K562 (cell line): ENCODE results near the gene UBA52. TPM values are rescaled to one million over a fixed set of nuclear protein-coding genes. Genes with fewer than 3 reads are reported as not detected.

Experiments used
- AFF4 ChIP-seq: sonication (generic); formaldehyde crosslinking; IDR thresholded peaks from 2 replicates; pipeline ENCODE4 v1.8.0; 2023; ENCODE audit warnings: mild to moderate bottlenecking, missing genetic modification reagents
- BHLHE40 ChIP-seq: IDR thresholded peaks from 2 replicates; pipeline ENCODE4 v1.6.1; 2011; ENCODE audit warnings: low read length, improper control_type of control experiment
- CGGBP1 ChIP-seq: fragments of 250-450 bp; sonication (Bioruptor Pico); IDR thresholded peaks from 2 replicates; pipeline ENCODE4 v1.9.0; 2021; ENCODE audit warnings: mild to moderate bottlenecking
- DPF2 ChIP-seq: fragments of 450-650 bp; IDR thresholded peaks from 2 replicates; pipeline ENCODE4 v1.6.1; 2016
- EHMT2 ChIP-seq: fragments of 450-650 bp; IDR thresholded peaks from 2 replicates; pipeline ENCODE4 v1.6.1; 2018; ENCODE audit warnings: antibody characterized with exemption
- ETS2 ChIP-seq: IDR thresholded peaks from 2 replicates; pipeline ENCODE4 v1.6.1; 2016; ENCODE audit warnings: borderline replicate concordance, missing genetic modification characterization, mild to moderate bottlenecking, moderate library complexity, missing compliant biosample characterization; ENCODE audit not compliant: poor library complexity, severe bottlenecking
- GABPB1 ChIP-seq: sonication (generic); formaldehyde crosslinking; IDR thresholded peaks from 2 replicates; pipeline ENCODE4 v1.8.0; 2022; ENCODE audit warnings: mild to moderate bottlenecking, missing genetic modification reagents
- NBN ChIP-seq: fragments of 450-650 bp; IDR thresholded peaks from 2 replicates; pipeline ENCODE4 v1.6.1; 2016; ENCODE audit warnings: low read depth, mild to moderate bottlenecking
- SMARCC2 ChIP-seq: fragments of 450-650 bp; IDR thresholded peaks from 2 replicates; pipeline ENCODE4 v1.6.1; 2017; ENCODE audit warnings: antibody characterized with exemption, moderate library complexity, mild to moderate bottlenecking, low read depth
- polyA plus RNA-seq, 8 experiments: library from polyadenylated mRNA; depleted of rRNA in 4 of 8; stranded (reverse) in 5 of 8; unstranded in 3 of 8; fragments of >200 nt; fragmentation: Nextera tagmentation in 2 of 8; fragmentation: Illumina TruSeq in 1 of 8; extraction: Ambion mirVana in 2 of 8; extraction: Trizol in 1 of 8; gene quantifications; 2 replicates each; pipeline versions ENCODE4 v1.2.1 to v1.2.3, GENCODE V29; 2011 to 2014; ENCODE audit warnings: inconsistent platforms in 1 of 8, missing spikeins in 1 of 8
- total RNA-seq, 7 experiments: library from RNA; depleted of rRNA in 6 of 7; stranded (reverse); fragments of >200 nt in 6 of 7; fragmentation: Illumina TruSeq in 2 of 7; extraction: Trizol in 2 of 7; gene quantifications; 2 replicates each; pipeline versions ENCODE4 v1.2.1 to v1.2.3, GENCODE V29; 2011 to 2021; ENCODE audit warnings: low replicate concordance in 1 of 7
- TF ChIP-seq, protein P1 (sequence below): fragments of 250-450 bp; sonication (Bioruptor Pico); IDR thresholded peaks from 2 replicates; pipeline ENCODE4 v1.9.0; 2021; ENCODE audit warnings: mild to moderate bottlenecking, inconsistent platforms
- TF ChIP-seq, protein P2 (sequence below): sonication (generic); formaldehyde crosslinking; IDR thresholded peaks from 2 replicates; pipeline ENCODE4 v1.8.1; 2023; ENCODE audit warnings: mild to moderate bottlenecking, missing genetic modification reagents
- TF ChIP-seq, protein P3 (sequence below): sonication (generic); formaldehyde crosslinking; IDR thresholded peaks from 2 replicates; pipeline ENCODE4 v1.8.0; 2022; ENCODE audit warnings: mild to moderate bottlenecking, missing genetic modification reagents, borderline replicate concordance
- TF ChIP-seq, protein P4 (sequence below), 2 experiments: IDR thresholded peaks; 2 replicates each; pipeline ENCODE4 v1.6.1; 2011; ENCODE audit warnings: borderline replicate concordance in 1 of 2, control low read depth in 1 of 2, low read depth in 1 of 2, low read length in 1 of 2, mild to moderate bottlenecking in 1 of 2, mixed read lengths in 1 of 2, moderate library complexity in 1 of 2; ENCODE audit not compliant: insufficient read depth in 1 of 2, insufficient read length in 1 of 2, poor library complexity in 1 of 2, severe bottlenecking in 1 of 2; ENCODE audit errors: extremely low read depth in 1 of 2

Gene UBA52
- total and polyA plus RNA-seq, 9 of the 15 experiments (the other 6 are each of a cell fraction or from before 2014, with no cell fraction given) = 1,110 to 2,751 (median 1,733) TPM

DNA sequence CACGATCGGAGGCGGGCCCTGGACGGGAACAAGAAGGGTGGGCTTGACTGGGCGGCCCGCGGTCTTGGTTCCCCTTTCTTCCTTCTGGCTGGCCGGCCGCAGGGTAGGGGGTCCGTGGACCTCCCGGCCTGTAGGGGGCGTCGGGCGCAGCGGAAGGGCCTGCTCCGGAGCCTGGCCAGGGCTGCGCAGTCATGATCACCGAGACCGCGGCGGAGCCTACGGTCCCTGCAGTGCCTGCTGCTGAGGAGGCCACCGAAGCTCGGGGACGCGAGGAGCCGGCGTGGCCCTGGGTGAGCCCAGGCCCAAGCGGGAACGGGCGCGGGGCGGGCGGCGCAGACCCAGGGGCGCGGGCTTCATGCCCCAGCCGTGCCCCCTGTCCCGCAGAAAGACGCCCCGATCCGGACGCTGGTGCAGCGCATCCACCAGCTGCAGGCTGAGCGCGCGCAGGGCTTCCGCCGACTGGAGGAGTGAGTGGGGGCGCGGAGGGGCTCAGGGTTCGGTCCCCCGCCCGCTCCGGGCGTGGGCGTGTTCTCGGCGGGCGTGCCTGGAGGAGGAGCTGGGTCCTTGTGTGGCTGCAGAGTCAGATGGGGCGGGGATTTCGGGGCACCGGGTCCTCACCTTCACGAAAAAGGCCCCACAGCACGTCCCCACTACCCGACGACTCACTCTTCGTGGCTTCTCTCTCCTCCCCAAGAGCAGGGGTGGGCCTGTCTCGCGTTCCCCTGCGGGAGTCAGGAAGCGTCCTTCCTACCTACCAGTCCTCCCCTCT is 17.1 kb downstream of the UBA52 start, which contains the start of gene REX1BD (continued):
- TF ChIP-seq, protein P1, sequence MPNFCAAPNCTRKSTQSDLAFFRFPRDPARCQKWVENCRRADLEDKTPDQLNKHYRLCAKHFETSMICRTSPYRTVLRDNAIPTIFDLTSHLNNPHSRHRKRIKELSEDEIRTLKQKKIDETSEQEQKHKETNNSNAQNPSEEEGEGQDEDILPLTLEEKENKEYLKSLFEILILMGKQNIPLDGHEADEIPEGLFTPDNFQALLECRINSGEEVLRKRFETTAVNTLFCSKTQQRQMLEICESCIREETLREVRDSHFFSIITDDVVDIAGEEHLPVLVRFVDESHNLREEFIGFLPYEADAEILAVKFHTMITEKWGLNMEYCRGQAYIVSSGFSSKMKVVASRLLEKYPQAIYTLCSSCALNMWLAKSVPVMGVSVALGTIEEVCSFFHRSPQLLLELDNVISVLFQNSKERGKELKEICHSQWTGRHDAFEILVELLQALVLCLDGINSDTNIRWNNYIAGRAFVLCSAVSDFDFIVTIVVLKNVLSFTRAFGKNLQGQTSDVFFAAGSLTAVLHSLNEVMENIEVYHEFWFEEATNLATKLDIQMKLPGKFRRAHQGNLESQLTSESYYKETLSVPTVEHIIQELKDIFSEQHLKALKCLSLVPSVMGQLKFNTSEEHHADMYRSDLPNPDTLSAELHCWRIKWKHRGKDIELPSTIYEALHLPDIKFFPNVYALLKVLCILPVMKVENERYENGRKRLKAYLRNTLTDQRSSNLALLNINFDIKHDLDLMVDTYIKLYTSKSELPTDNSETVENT (CRISPR knock-in tag) = peak; percentile 99
- TF ChIP-seq BHLHE40 (no peak; the same call in 1 of the 2 replicates), EHMT2 (0 out of 2 replicates have a peak, but pooled peaks have one; percentile 19), SMARCC2 (0 out of 2 replicates have a peak, but pooled peaks have one; percentile 9), DPF2 (peak; percentile 57; the same call in 1 of the 2 replicates), CGGBP1 (CRISPR knock-in tag) (no peak), AFF4 (CRISPR knock-in tag) (peak; percentile 95), NBN (peak; percentile 85; the same call in 1 of the 2 replicates), GABPB1 (CRISPR knock-in tag) (peak; percentile 87), ETS2 (tag) (no peak)
- TF ChIP-seq, protein P2, sequence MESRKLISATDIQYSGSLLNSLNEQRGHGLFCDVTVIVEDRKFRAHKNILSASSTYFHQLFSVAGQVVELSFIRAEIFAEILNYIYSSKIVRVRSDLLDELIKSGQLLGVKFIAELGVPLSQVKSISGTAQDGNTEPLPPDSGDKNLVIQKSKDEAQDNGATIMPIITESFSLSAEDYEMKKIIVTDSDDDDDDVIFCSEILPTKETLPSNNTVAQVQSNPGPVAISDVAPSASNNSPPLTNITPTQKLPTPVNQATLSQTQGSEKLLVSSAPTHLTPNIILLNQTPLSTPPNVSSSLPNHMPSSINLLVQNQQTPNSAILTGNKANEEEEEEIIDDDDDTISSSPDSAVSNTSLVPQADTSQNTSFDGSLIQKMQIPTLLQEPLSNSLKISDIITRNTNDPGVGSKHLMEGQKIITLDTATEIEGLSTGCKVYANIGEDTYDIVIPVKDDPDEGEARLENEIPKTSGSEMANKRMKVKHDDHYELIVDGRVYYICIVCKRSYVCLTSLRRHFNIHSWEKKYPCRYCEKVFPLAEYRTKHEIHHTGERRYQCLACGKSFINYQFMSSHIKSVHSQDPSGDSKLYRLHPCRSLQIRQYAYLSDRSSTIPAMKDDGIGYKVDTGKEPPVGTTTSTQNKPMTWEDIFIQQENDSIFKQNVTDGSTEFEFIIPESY (CRISPR knock-in tag) = peak; percentile 89
- TF ChIP-seq, protein P3, sequence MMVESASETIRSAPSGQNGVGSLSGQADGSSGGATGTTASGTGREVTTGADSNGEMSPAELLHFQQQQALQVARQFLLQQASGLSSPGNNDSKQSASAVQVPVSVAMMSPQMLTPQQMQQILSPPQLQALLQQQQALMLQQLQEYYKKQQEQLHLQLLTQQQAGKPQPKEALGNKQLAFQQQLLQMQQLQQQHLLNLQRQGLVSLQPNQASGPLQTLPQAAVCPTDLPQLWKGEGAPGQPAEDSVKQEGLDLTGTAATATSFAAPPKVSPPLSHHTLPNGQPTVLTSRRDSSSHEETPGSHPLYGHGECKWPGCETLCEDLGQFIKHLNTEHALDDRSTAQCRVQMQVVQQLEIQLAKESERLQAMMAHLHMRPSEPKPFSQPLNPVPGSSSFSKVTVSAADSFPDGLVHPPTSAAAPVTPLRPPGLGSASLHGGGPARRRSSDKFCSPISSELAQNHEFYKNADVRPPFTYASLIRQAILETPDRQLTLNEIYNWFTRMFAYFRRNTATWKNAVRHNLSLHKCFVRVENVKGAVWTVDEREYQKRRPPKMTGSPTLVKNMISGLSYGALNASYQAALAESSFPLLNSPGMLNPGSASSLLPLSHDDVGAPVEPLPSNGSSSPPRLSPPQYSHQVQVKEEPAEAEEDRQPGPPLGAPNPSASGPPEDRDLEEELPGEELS (CRISPR knock-in tag) = peak; percentile 39; the same call in 1 of the 2 replicates
- TF ChIP-seq, protein P4, sequence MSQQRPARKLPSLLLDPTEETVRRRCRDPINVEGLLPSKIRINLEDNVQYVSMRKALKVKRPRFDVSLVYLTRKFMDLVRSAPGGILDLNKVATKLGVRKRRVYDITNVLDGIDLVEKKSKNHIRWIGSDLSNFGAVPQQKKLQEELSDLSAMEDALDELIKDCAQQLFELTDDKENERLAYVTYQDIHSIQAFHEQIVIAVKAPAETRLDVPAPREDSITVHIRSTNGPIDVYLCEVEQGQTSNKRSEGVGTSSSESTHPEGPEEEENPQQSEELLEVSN (IDR thresholded peaks at IDR 0.05; ENCODE audit: borderline replicate concordance in 1 of 2, extremely low read depth in 1 of 2, insufficient read depth in 1 of 2, insufficient read length in 1 of 2, low read depth in 1 of 2, low read length in 1 of 2, poor library complexity in 1 of 2, severe bottlenecking in 1 of 2) = no peak
